ENCODE measurements around the gene BCAP31.
"Not testable (repeated sequence)": the region's sequence is repeated elsewhere in the genome, so short reads cannot be mapped to it uniquely, and the experiment has no call there.

BCAP31 gene

GRCh38 chrX:153763298-153763932 lies 39.2 kb upstream of the BCAP31 start:
- DNase-seq (ENCODE audit: low read depth in 3 of 3, low spot score in 1 of 3), result no peak

GRCh38 chrX:153762626-153763173 lies 38.5 kb upstream of the BCAP31 start:
- no peak for DNase-seq (ENCODE audit: low read depth in 3 of 3, low spot score in 1 of 3)

- no peak for DNase-seq (ENCODE audit: low read depth in 3 of 3, low spot score in 1 of 3)
These were observed 37.7 kb upstream of the BCAP31 start for GRCh38 chrX:153761863-153762262.

GRCh38 chrX:153755136-153755535 lies 30.9 kb upstream of the BCAP31 start:
- no peak for DNase-seq (ENCODE audit: low read depth in 3 of 3, low spot score in 1 of 3)

- DNase-seq (ENCODE audit: low read depth in 3 of 3, low spot score in 1 of 3), result no peak
These were observed 26.1 kb upstream of the BCAP31 start for GRCh38 chrX:153750127-153750774.

- DNase-seq (ENCODE audit: low read depth in 3 of 3, low spot score in 1 of 3), result not testable (repeated sequence)
These were observed 24.8 kb upstream of the BCAP31 start for GRCh38 chrX:153749017-153749416.

- DNase-seq (ENCODE audit: low read depth in 3 of 3, low spot score in 1 of 3), result not testable (repeated sequence)
These were observed 22.8 kb upstream of the BCAP31 start for GRCh38 chrX:153746991-153747390.

GRCh38 chrX:153746359-153746758 lies 22.2 kb upstream of the BCAP31 start:
- no peak for DNase-seq (ENCODE audit: low read depth in 3 of 3, low spot score in 1 of 3)

- not testable (repeated sequence) for DNase-seq (ENCODE audit: low read depth in 3 of 3, low spot score in 1 of 3)
These were observed 20.9 kb upstream of the BCAP31 start for GRCh38 chrX:153745067-153745433.

- DNase-seq (ENCODE audit: low read depth in 3 of 3, low spot score in 1 of 3), result no peak
These were observed 20.3 kb upstream of the BCAP31 start for GRCh38 chrX:153744210-153745066.

GRCh38 chrX:153743468-153744209 lies 19.5 kb upstream of the BCAP31 start:
- not testable (repeated sequence) for DNase-seq (ENCODE audit: low read depth in 3 of 3, low spot score in 1 of 3)

- not testable (repeated sequence) for DNase-seq (ENCODE audit: low read depth in 3 of 3, low spot score in 1 of 3)
These were observed 18.7 kb upstream of the BCAP31 start for GRCh38 chrX:153742796-153743467.

- not testable (repeated sequence) for DNase-seq (ENCODE audit: low read depth in 3 of 3, low spot score in 1 of 3)
These were observed 17.9 kb upstream of the BCAP31 start for GRCh38 chrX:153742111-153742510.

- no peak for DNase-seq (ENCODE audit: low read depth in 3 of 3, low spot score in 1 of 3)
These were observed 17.3 kb upstream of the BCAP31 start for GRCh38 chrX:153741446-153741845.

GRCh38 chrX:153740631-153741222 lies 16.5 kb upstream of the BCAP31 start:
- no peak for DNase-seq (ENCODE audit: low read depth in 3 of 3, low spot score in 1 of 3)

- no peak for DNase-seq (ENCODE audit: low read depth in 3 of 3, low spot score in 1 of 3)
These were observed 15.7 kb upstream of the BCAP31 start for GRCh38 chrX:153739754-153740486.

GRCh38 chrX:153738056-153738605 lies 13.9 kb upstream of the BCAP31 start:
- no peak for DNase-seq (ENCODE audit: low read depth in 3 of 3, low spot score in 1 of 3)

- DNase-seq (ENCODE audit: low read depth in 3 of 3, low spot score in 1 of 3), result no peak
These were observed 12.8 kb upstream of the BCAP31 start for GRCh38 chrX:153736871-153737441.
